Measurements from ENCODE around the gene ZNF335.

GRCh38 chr20:45935416-45936046 lies 36.5 kb downstream of the ZNF335 start:
- TF ChIP-seq POLR2A (IDR thresholded peaks at IDR 0.05): no peak
- TF ChIP-seq, protein P1, sequence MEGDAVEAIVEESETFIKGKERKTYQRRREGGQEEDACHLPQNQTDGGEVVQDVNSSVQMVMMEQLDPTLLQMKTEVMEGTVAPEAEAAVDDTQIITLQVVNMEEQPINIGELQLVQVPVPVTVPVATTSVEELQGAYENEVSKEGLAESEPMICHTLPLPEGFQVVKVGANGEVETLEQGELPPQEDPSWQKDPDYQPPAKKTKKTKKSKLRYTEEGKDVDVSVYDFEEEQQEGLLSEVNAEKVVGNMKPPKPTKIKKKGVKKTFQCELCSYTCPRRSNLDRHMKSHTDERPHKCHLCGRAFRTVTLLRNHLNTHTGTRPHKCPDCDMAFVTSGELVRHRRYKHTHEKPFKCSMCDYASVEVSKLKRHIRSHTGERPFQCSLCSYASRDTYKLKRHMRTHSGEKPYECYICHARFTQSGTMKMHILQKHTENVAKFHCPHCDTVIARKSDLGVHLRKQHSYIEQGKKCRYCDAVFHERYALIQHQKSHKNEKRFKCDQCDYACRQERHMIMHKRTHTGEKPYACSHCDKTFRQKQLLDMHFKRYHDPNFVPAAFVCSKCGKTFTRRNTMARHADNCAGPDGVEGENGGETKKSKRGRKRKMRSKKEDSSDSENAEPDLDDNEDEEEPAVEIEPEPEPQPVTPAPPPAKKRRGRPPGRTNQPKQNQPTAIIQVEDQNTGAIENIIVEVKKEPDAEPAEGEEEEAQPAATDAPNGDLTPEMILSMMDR (IDR thresholded peaks at IDR 0.05): no peak

Measured in right lobe of liver (tissue), 4 donors.